ENCODE results near the gene MICA.
"Not testable (repeated sequence)": the region's sequence is repeated elsewhere in the genome, so short reads cannot be mapped to it uniquely, and the experiment has no call there.

MICA gene

GRCh38 chr6:31403283-31404060 is at the start of gene MICA:
Gene MICA (plus strand): TSS chr6:31403595. CDS start chr6:31403633, 38 bp downstream.
- DNase-seq = peak; percentile 78

GRCh38 chr6:31354158-31354863 is 49.1 kb upstream of the MICA start:
- DNase-seq = no peak

- DNase-seq = no peak
Measured at GRCh38 chr6:31354864-31355582, 48.4 kb upstream of the MICA start.

- DNase-seq = no peak
Measured at GRCh38 chr6:31355583-31355948, 47.8 kb upstream of the MICA start.

GRCh38 chr6:31356216-31356945 is 47.0 kb upstream of the MICA start:
- peak; percentile 56 for DNase-seq

- DNase-seq = peak; percentile 88
Measured at GRCh38 chr6:31356946-31357466, 46.4 kb upstream of the MICA start, which contains the start of gene HLA-B. Gene HLA-B (minus strand): TSS chr6:31357179. CDS start chr6:31357158, 21 bp downstream.

- DNase-seq = no peak
Measured at GRCh38 chr6:31357886-31358285, 45.5 kb upstream of the MICA start.

GRCh38 chr6:31358302-31358701 is 45.1 kb upstream of the MICA start:
- no peak for DNase-seq

GRCh38 chr6:31359581-31359980 is 43.8 kb upstream of the MICA start:
- DNase-seq = no peak

- DNase-seq = no peak
Measured at GRCh38 chr6:31362751-31363150, 40.6 kb upstream of the MICA start.

- no peak for DNase-seq
Measured at GRCh38 chr6:31363811-31364210, 39.6 kb upstream of the MICA start.

GRCh38 chr6:31365864-31366263 is 37.5 kb upstream of the MICA start:
- no peak for DNase-seq

GRCh38 chr6:31366693-31367470 is 36.5 kb upstream of the MICA start:
- peak; percentile 92 for DNase-seq

GRCh38 chr6:31368461-31368860 is 34.9 kb upstream of the MICA start:
- no peak for DNase-seq

- not testable (repeated sequence) for DNase-seq
Measured at GRCh38 chr6:31374118-31374517, 29.3 kb upstream of the MICA start.

GRCh38 chr6:31375699-31376098 is 27.7 kb upstream of the MICA start:
- no peak for DNase-seq

GRCh38 chr6:31377029-31377428 is 26.4 kb upstream of the MICA start:
- DNase-seq = no peak

GRCh38 chr6:31378062-31378720 is 25.2 kb upstream of the MICA start:
- no peak for DNase-seq

- no peak for DNase-seq
Measured at GRCh38 chr6:31378721-31379103, 24.7 kb upstream of the MICA start.

- no peak for DNase-seq
Measured at GRCh38 chr6:31379850-31380249, 23.5 kb upstream of the MICA start.

GRCh38 chr6:31381666-31382065 is 21.7 kb upstream of the MICA start:
- DNase-seq = no peak

All from stimulated activated CD4-positive, alpha-beta T cell treated with anti-CD3 and anti-CD28 coated beads, Interleukin-4, amount 100 ng/mL, for 24 hours (primary cell).